Measurements from ENCODE around the gene LAMA2. TPM values are rescaled to one million over a fixed set of nuclear protein-coding genes. Genes with fewer than 3 reads are reported as not detected.

LAMA2 gene
- total and polyA plus RNA-seq, 2 of the 8 experiments (the other 6 are each of a cell fraction or from before 2014, with no cell fraction given): 1.3 to 3.8 TPM

- CTCF ChIA-PET (ENCODE audit: partially characterized antibody): interaction anchor here (0.8 to 1.6 kb wide), 5 partner anchors 9 to 523 kb away, joined by 3 to 5 read pairs (median 3); no protein-coding TSS in a partner anchor
- DNase-seq (ENCODE audit: low read depth in 1 of 2, low spot score in 2 of 2): no peak
- no peak overlapping the region for H3K14ac ChIP-seq (ENCODE audit: insufficient read length)
Measured at GRCh38 chr6:129248946-129249345, 366.0 kb downstream of the LAMA2 start.

More at GRCh38 chr6:129248946-129249345, 366.0 kb downstream of the LAMA2 start:
- no peak overlapping the region for H3K9ac ChIP-seq (replicated peaks in 1 of 4; ENCODE audit: extremely low read depth in 1 of 4, low read depth in 3 of 4, low read length in 3 of 4)
- no peak overlapping the region for H4K5ac ChIP-seq (ENCODE audit: insufficient read length, low read depth, low read length)
- H3K36me3 ChIP-seq (ENCODE audit: control insufficient read depth in 2 of 4, insufficient read depth in 4 of 4, low read length in 3 of 4): no peaks in the 10 kb centered on the region
- H3K4me1 ChIP-seq (replicated peaks in 1 of 4; ENCODE audit: control insufficient read depth in 3 of 4, insufficient read depth in 4 of 4, low read length in 3 of 4): no peaks in the 10 kb centered on the region
- H3K23ac ChIP-seq (ENCODE audit: insufficient read length): peak overlapping the region; percentile 52
- H4K20me1 ChIP-seq (replicated peaks in 1 of 2; ENCODE audit: control insufficient read depth in 1 of 2, insufficient read depth in 2 of 2, low read length in 2 of 2): no peaks in the 10 kb centered on the region
- no peak overlapping the region for H2BK120ac ChIP-seq (replicated peaks; ENCODE audit: low read depth, low read length)
- TF ChIP-seq RXRA (IDR thresholded peaks at IDR 0.05; ENCODE audit: insufficient read depth, low read depth, low read length): no peak
- TF ChIP-seq USF2 (IDR thresholded peaks at IDR 0.05; ENCODE audit: low read length): no peak
- TF ChIP-seq CBX5 (IDR thresholded peaks at IDR 0.05; ENCODE audit: low read depth, low read length): no peak
- TF ChIP-seq E2F6 (IDR thresholded peaks at IDR 0.05): no peak
- TF ChIP-seq SIX5 (IDR thresholded peaks at IDR 0.05; ENCODE audit: low read depth, low read length): no peak
- H2AFZ ChIP-seq (ENCODE audit: low read length): no peak overlapping the region
- no peak overlapping the region for H4K8ac ChIP-seq (ENCODE audit: extremely low read depth, insufficient read depth, low read length)
- H2BK12ac ChIP-seq (ENCODE audit: low read depth, low read length): no peak overlapping the region
- FAIRE-seq: no peak
- POLR2A ChIA-PET (ENCODE audit: partially characterized antibody): no interaction called here
- H2BK20ac ChIP-seq (ENCODE audit: low read length): no peak overlapping the region
- no peak overlapping the region for H4K91ac ChIP-seq (replicated peaks; ENCODE audit: insufficient read length, low read length)
- no peaks in the 10 kb centered on the region for H3K23me2 ChIP-seq (ENCODE audit: low read depth, low read length)
- no peak overlapping the region for H2BK15ac ChIP-seq (ENCODE audit: low read length)
- H3K18ac ChIP-seq (ENCODE audit: extremely low read depth, low read length): no peak overlapping the region
- H3K27ac ChIP-seq (ENCODE audit: low read depth, low read length): no peak overlapping the region
- no peaks in the 10 kb centered on the region for H3K27me3 ChIP-seq (replicated peaks in 1 of 4; ENCODE audit: control insufficient read depth in 3 of 4, extremely low read depth in 1 of 4, insufficient read depth in 3 of 4, low read length in 3 of 4)
- no peaks in the 10 kb centered on the region for H3K79me1 ChIP-seq (ENCODE audit: low read depth, low read length)
- H3K9me3 ChIP-seq (ENCODE audit: insufficient read depth in 2 of 2, low read depth in 1 of 2, low read length in 1 of 2): no peaks in the 10 kb centered on the region
- no peak overlapping the region for H2BK5ac ChIP-seq (ENCODE audit: low read depth, low read length)
- WGBS, 2 experiments (ENCODE audit: extremely low coverage in 1 of 2, insufficient coverage in 1 of 2, insufficient read length in 1 of 2, insufficient replicate concordance in 2 of 2, low coverage in 1 of 2, low lambda C conversion rate in 2 of 2, missing lambda C conversion rate in 1 of 2): 91% methylated on average over 4 of the region's 4 CpGs; no CpG with 5 or more reads in 1 of the 2 experiments
- H3K79me2 ChIP-seq (ENCODE audit: control insufficient read depth in 1 of 2, insufficient read depth in 2 of 2, low read length in 2 of 2): no peaks in the 10 kb centered on the region
- no peak overlapping the region for H3K4me2 ChIP-seq (ENCODE audit: insufficient read depth in 1 of 2, low read depth in 2 of 2, low read length in 2 of 2)
- H3K56ac ChIP-seq (replicated peaks; ENCODE audit: insufficient read length, low read depth, low read length): no peak overlapping the region
- no peak overlapping the region for H3K4ac ChIP-seq (replicated peaks; ENCODE audit: insufficient read length, low read depth, low read length)
- no peak overlapping the region for H2AK5ac ChIP-seq (ENCODE audit: low read depth, low read length)
- no peak overlapping the region for H3K4me3 ChIP-seq (ENCODE audit: extremely low read depth in 1 of 4, insufficient read depth in 2 of 4, low read depth in 3 of 4, low read length in 4 of 4)
